Measurements from ENCODE around the gene SAT2.

Gene SAT2

DNA sequence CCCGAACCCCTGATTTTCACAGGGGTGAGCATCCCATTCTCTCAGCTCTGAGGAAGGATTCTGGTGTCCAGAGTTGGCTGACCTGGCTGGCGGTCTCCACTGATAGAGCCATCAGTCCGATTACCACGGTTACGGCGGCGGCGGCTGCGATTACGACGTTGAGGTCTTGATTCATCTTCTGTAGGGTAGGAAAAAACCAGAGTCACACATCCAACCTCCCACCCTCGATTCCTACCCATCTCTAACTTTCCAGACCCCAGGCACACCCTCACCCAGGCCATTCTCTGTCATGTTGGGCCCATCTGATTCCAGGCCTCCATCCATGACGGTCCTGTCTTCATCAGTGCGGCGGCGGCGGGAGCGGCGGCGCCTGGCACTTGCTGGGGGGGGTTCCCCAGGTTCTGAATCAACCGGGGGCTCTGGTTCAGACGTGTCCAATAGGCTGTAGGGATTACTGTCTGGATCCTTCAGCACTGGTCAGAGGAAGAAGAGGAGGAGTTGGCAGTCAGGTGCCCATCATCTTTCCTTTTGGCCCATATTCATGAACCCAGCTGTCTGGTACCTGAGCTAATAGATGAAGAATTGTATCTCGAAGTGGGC, 35.1 kb downstream of the SAT2 start:
- no peak for DNase-seq (ENCODE audit: low read depth in 3 of 3)

DNA sequence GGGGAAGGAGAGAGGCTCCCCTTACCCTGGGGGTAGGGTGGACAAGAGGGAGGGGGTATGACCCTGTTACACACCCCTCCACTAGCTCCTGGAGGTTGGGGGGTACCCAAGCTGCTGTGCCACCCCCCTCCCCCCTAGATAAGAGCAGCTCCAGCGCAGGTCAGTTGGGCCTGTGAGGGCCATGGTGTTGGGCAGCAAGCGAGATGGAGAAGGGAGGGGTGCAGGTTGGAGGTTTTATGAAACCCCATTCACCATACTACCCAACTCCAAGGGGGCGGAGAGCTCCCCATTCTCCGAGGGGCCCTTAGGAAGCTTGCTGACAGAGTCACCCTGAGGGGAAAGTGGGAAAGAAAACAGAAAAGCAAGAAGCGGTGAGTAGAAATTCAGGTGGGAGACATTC, 36.0 kb downstream of the SAT2 start:
- DNase-seq (ENCODE audit: low read depth in 3 of 3), result no peak

DNA sequence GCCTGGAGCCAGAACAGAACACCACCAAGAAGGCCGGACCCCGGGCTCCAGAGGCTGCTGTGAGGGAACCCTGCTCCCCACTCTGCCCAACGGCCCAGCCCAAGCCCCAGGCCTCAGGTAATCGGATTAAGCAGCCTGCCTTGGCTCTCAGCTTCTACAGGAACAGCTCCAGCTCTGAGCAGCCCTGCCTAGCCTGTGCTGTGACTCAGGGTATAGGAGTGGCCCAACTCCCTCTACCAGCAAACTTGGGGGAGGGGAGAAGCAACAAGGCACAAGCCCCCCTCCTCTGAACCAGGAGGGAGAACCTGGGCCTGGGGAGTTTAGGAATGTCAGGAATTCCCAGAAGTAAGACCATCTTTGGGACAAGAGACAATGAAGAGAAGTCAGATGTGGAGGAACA, 36.9 kb downstream of the SAT2 start:
- DNase-seq (ENCODE audit: low read depth in 3 of 3), result no peak

DNA sequence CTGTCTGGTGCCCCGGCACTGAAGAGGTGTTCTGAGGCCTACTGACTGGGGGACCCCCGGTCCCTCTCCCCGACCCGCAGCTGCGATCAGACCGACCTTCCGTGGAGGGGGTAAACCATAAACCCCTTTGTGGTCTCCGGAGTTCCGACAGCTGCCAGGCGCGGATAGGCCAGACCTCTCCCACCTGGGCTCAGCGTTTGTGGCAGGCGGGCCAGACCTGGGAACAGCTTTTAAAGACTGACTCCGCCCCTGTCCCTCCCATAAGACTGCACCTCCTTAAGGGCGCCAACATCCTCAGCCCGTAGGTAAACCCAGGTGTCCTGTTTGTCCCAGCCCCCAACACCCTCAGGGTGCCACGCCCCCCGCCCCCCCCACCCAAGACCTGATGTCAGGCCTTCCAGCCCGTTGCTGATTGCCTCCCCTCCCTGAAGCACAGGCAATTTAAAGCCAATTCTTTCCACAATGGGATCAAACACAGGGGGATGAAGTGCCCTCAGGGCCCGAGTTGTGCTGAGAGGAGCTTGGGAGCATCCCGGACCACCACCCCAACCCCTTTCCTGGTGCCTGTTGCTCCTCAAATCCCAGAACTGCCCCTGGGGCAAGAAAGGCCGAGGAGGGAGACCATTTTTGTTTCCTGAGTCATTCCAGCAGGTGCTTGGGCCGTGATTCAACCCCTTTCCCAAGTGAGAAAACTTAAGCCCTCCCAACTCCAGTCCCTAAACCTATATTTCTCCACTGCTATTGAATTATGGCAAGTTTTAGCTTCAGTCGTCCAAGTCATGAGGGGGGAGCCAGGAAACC, 37.5 kb downstream of the SAT2 start, which contains the start of gene SOX15:
TSS of gene SOX15 (minus strand) at position 204 of the 801 bp plus-strand sequence. CDS start 418 bp downstream, outside the sequence.
- DNase-seq (ENCODE audit: low read depth in 3 of 3), result no peak

DNA sequence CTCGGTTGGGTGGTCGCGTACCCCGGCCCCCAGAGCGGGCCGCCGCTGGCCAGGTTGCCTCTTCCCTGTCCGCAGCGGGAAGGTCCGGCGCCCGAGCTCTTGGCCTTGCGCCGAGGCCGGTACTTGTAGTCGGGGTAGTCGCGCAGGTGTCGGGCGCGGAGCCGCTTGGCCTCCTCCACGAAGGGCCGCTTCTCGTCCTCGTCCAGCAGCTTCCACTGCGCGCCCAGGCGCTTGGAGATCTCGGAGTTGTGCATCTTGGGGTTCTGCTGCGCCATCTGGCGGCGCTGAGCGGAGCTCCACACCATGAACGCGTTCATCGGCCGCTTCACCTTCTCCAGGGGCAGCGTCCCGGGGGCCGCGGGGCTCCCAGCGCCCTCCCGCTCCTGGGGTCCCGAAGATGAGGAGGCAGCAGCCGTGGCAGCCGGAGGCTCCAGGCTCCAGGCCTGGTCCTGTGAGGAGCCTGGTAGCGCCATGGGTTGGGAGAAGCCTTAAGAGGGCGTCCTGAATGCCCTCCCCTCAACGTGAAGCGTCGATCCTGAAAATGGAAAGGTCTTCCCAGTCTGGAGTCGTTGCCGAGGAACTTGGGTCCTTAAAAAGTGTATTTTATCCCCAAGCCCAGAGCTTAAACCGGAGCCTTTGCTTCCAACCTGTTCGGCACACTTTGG, 38.3 kb downstream of the SAT2 start:
- peak; percentile 38 to 42 (median 41) for DNase-seq (ENCODE audit: low read depth in 3 of 3)

DNA sequence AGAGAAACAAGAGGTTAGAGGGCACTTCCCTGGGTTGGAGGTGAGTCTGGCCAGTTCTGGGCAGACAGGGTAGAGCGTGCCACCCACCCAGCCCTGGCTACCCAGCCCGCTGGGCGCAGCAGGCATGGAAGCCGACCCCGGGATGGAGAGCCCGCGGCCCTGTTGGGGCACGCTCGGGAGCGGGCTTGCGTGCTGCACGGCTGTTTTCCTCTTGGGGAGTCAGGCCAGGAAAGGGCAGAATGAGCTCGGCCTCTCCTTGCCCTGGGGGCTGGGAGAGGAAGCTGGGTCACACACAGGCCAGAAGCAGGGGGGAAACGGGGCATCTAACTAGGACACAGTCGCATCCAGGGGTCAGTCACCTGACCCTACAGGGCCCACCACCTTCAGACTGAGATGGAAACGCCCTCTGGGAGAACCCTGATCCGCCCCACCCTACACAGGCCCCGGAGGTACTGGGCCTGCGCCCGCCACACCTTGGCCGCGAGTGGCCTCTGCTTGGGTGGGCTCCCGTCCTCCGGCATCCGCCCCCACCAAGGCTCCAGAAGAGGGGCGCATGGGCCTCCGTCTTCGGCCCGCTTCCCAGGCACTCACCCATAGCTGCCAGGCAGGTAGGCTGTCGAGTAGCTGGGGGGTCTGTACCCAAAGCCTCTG, 38.9 kb downstream of the SAT2 start:
- no peak for DNase-seq (ENCODE audit: low read depth in 3 of 3)

DNA sequence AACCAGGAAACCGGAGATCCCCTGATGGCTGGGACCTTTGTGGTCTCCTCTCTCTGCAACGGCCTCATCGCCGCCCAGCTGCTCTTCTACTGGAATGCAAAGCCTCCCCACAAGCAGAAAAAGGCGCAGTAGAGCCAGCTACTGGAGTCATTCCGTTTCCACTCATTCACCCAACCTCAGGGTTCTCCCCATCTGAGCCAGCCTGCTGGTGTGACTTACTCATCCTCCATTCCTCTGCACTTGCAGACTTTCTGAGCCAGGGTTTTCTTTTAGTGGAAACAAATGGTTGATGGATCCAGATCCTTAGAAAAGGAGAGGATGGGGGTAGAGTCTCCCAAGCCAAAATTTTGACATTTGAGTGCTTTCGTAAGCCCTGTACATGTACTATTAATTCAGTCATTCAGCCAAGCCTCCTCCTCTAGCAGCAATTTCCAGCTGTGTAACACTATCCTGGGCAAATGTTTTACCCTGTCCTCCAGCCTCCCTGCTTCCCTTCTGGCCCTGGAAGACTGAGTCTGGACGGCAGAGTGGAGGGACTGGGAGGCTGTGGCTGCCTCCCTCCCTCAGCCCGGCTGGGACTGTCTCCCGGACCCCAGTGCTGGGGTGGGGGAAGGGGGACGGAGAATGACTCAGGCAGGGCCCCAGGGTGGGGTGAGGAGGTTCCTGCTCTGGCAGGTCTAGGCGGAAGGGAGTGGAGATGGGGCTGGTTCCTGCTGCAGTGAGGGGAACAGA, 40.0 kb downstream of the SAT2 start:
- DNase-seq (ENCODE audit: low read depth in 3 of 3), result no peak

DNA sequence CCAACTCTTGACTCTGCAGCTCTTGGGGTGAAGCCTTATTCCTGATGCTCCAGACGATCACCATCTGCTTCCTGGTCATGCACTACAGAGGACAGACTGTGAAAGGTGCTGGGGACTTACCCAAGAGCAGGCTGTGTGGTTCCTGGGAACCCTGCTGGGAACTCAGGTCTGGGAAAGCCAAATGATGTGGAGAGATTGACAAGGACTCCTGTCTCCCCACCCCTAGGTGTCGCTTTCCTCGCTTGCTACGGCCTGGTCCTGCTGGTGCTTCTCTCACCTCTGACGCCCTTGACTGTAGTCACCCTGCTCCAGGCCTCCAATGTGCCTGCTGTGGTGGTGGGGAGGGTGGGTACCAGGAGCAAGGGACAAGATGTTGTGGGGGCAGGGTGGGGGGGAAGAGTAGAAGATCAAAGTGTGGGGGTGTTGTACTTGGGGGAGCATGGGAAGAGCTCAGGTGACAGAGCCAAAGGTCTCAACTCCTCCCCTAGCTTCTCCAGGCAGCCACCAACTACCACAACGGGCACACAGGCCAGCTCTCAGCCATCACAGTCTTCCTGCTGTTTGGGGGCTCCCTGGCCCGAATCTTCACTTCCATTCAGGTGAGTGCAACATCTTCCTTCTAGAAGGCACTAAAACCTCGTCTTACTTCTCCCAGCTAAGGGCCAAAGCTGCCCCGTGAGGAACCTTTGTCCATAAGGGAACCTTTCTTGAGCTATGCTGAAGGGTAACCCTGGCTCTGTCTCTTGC, 40.8 kb downstream of the SAT2 start:
- DNase-seq (ENCODE audit: low read depth in 3 of 3), result no peak

DNA sequence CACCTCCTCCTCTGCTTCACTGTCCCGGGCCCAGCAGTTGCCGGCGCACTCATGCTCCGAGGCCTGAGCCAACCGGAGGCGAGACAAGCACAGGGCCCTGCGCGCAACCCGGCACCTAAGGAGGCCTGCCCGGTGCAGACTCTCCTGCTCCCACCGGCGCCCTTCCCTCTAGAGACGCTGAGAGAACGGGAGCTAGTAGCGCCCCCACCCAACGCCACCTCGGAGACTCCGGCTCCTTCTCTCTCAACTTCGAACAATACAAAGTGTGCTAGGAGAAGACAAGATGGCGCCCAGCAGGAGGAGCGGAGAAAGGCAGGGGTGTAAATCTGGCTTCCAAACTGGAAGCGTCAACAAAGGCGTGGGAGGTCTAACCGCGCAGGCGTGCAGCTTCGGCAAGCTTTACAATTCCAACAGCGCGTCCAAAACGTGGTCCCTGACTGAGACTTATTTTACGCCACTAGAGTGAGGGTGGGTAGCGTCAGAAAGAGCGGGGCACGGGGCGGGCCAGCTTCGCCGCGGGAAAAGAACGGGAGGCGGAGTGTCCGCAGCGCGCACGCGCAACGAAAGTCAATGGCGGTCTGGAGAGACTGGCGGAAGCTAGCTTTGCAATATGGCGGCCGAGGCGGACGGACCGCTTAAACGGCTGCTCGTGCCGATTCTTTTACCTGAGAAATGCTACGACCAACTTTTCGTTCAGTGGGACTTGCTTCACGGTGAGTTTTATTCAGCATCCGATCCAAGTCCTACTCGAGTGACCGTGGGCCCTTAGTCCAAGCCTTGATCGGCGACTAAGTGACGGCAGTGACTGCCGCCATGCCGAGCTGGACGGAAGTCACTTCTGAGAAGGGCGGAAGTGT, 44.1 kb downstream of the SAT2 start, which contains the start of gene MPDU1:
TSS of gene MPDU1 (plus strand) at position 600 of the 857 bp plus-strand sequence. CDS start at position 611, 11 bp downstream.
- peak; percentile 85 to 93 (median 91) for DNase-seq (ENCODE audit: low read depth in 3 of 3)

DNA sequence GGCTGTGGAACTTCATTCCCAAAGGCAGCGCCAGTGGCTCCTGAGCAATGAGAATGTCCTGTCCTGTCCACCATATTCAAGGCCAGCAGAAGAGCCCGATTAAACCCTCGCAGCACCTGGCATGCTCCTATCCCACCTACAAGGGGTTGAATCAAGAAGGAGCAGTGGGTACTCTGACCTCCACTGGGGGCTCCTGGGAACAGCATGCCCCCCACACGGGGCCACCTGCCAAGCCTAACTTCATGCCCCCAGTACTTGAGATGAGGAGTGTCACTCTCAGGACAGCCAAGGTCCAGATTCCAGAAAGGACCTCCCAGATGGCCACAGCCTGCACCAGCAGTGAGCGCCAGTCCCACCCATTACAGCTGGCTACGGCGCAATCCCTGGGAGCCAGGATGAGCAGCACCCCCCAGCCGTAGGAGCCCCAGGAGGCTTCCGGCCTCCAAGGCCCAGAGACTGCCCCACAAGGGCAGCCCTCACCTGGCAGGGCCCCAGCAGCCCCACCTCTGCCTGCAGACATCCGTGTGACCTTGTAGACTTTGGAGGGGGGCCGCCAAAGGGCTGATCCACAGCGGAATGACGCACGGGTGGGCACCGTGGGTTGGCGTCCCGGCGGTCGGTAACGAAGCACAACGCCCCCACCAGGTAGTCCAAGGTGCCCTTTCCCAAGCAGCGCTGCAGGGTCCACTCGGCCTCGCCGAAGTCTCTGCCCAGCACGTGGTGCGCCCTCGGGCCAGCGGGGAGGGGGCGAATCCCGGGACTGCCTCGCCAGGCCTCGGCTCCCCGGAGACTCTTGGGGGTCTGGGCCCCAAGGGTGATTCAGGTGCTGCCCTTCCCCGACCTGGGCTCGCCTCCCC, 45.0 kb downstream of the SAT2 start:
- no peak for DNase-seq (ENCODE audit: low read depth in 3 of 3)

DNA sequence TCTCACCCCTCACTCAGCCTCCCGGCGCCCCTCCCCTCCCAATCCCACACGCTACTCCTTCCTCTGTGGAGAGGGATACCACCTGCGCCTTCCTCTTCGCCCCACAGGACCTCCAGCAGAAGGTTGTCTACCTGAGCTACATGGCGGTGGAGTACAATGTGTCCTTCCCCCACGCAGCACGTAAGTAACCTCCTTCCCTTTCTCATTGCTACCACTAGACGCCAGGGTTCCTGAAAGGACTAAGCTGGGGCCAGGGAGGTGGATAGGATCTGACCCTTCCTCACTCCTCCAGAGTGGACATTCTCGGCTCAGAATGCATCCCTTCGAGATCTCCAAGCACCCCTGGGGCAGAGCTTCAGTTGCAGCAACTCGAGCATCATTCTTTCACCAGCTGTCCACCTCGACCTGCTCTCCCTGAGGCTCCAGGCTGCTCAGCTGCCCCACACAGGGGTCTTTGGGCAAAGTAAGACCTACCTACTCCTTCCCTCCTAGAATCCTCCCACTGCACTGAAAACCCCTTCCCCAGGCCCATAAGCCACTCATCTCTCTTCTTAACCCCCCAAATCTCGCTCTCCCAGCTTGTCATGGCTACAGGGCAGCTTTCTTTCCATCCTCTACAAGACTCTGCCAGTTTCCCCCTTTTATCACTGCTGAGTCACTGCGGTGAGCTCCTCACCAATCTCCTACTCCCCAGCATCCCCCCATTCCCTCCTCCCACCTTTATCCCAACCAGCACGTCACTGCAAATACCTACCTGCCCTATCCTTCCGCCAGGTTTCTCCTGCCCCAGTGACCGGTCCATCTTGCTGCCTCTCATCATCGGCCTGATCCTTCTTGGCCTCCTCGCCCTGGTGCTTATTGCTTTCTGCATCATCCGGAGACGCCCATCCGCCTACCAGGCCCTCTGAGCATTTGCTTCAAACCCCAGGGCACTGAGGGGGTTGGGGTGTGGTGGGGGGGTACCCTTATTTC, 46.7 kb downstream of the SAT2 start:
- no peak for DNase-seq (ENCODE audit: low read depth in 3 of 3)

DNA sequence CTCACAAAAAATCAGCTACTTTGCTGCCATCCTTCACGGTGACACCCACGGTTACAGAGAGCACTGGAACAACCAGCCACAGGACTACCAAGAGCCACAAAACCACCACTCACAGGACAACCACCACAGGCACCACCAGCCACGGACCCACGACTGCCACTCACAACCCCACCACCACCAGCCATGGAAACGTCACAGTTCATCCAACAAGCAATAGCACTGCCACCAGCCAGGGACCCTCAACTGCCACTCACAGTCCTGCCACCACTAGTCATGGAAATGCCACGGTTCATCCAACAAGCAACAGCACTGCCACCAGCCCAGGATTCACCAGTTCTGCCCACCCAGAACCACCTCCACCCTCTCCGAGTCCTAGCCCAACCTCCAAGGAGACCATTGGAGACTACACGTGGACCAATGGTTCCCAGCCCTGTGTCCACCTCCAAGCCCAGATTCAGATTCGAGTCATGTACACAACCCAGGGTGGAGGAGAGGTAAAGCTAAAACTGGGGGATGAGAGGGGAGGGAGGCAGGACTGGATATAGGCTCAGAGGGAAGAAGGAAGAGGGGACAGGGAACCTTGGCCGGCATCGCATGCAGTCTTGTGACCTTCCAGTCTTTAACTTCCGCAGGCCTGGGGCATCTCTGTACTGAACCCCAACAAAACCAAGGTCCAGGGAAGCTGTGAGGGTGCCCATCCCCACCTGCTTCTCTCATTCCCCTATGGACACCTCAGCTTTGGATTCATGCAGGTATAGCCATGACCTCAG, 47.6 kb downstream of the SAT2 start:
- DNase-seq (ENCODE audit: low read depth in 3 of 3), result no peak

DNA sequence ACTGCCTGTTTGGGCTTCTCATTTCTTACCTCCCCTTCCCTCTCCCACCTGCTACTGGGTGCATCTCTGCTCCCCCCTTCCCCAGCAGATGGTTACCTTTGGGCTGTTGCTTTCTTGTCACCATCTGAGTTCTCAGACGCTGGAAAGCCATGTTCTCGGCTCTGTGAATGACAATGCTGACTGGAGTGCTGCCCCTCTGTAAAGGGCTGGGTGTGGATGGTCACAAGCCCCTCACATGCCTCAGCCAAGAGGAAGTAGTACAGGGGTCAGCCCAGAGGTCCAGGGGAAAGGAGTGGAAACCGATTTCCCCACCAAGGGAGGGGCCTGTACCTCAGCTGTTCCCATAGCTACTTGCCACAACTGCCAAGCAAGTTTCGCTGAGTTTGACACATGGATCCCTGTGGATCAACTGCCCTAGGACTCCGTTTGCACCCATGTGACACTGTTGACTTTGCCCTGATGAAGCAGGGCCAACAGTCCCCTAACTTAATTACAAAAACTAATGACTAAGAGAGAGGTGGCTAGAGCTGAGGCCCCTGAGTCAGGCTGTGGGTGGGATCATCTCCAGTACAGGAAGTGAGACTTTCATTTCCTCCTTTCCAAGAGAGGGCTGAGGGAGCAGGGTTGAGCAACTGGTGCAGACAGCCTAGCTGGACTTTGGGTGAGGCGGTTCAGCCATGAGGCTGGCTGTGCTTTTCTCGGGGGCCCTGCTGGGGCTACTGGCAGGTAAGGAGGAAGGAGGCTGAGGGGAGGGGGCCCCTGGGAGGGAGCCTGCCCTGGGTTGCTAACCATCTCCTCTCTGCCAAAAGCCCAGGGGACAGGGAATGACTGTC, 48.4 kb downstream of the SAT2 start, which contains the start of gene CD68:
TSS of gene CD68 (plus strand) at position 638 of the 833 bp plus-strand sequence. CDS start at position 678, 40 bp downstream.
- DNase-seq (ENCODE audit: low read depth in 3 of 3), result peak; percentile 65 to 71 (median 68)

DNA sequence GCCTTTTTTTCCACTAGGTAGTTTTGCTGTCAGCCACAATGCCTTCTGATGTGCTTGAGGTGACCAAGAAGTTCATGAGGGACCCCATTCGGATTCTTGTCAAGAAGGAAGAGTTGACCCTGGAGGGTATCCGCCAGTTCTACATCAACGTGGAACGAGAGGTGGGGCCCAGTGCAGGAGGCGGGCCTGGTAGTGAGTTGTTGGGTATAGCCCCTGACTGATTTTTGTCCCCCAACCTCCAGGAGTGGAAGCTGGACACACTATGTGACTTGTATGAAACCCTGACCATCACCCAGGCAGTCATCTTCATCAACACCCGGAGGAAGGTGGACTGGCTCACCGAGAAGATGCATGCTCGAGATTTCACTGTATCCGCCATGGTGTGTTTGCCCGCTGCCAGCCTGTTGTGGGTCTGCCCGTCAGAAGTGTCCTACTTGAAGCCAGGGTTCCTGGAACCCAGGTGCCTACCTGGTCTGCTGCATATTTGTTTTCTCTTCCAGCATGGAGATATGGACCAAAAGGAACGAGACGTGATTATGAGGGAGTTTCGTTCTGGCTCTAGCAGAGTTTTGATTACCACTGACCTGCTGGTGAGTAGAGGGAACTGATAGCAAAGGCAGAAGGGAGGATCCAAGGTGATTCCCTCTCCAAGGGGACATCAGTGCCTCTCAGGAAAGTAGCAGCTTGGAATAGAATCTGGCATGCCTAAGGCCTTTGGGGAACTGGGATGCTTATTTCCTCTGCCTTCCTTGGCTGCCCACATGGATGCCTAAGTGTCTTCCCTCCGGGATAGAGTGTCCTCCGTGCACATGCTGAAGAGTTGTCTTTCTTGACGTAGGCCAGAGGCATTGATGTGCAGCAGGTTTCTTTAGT, 50.1 kb downstream of the SAT2 start:
- no peak for DNase-seq (ENCODE audit: low read depth in 3 of 3)

DNA sequence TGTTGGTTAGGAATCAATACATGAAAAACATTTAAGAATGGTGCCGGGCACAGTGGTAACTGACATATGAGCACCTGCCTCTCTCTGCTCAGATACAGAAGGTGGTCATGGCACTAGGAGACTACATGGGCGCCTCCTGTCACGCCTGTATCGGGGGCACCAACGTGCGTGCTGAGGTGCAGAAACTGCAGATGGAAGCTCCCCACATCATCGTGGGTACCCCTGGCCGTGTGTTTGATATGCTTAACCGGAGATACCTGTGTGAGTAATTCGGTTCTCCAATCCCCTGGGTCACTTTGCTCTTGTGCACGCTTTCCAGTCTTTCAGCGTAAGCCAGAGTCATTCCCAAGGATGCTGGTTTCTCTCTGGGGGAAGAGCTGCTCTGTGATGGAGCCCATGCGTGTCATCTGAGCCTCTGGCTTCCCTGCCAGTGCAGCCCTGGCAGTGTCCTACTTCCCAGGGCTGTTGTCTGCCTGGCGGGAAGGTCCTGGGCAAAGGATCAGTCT, 51.1 kb downstream of the SAT2 start:
- no peak for DNase-seq (ENCODE audit: low read depth in 3 of 3)
